C4-2B (cell line): ENCODE results near the gene DCAF5.

Experiments
- ZFX ChIP-seq: fragments of 450-650 bp; IDR thresholded peaks from 2 replicates; pipeline ENCODE4 v1.6.1; 2017
- TF ChIP-seq, protein P1 (sequence below): fragments of 450-650 bp; conservative IDR thresholded peaks from 2 replicates; pipeline ENCODE4 v1.5.1; 2017; ENCODE audit warnings: mild to moderate bottlenecking

DNA sequence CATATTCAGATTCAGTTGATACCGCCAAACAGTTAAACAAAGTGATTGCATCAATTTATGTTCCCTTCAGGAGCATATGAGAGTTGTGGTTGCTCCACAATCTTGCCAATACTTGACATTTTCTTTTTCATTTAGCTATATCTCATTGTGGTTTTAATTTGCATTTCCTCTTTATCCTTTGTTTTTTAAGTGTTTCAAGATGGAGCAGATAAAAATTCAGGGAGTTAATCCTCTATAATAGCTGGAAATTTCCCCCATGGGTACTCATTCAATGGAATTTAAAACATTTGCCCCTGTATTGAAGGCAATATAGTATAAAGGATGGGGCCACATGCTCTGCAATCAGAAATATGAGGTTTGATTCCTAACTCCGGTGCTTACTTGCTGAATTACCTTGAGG is 37.3 kb upstream of the DCAF5 start:
- TF ChIP-seq, protein P1, sequence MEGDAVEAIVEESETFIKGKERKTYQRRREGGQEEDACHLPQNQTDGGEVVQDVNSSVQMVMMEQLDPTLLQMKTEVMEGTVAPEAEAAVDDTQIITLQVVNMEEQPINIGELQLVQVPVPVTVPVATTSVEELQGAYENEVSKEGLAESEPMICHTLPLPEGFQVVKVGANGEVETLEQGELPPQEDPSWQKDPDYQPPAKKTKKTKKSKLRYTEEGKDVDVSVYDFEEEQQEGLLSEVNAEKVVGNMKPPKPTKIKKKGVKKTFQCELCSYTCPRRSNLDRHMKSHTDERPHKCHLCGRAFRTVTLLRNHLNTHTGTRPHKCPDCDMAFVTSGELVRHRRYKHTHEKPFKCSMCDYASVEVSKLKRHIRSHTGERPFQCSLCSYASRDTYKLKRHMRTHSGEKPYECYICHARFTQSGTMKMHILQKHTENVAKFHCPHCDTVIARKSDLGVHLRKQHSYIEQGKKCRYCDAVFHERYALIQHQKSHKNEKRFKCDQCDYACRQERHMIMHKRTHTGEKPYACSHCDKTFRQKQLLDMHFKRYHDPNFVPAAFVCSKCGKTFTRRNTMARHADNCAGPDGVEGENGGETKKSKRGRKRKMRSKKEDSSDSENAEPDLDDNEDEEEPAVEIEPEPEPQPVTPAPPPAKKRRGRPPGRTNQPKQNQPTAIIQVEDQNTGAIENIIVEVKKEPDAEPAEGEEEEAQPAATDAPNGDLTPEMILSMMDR, result no peak
- TF ChIP-seq ZFX, result no peak
